ENCODE measurements around the gene VSTM1.
"Not testable (repeated sequence)": the region's sequence is repeated elsewhere in the genome, so short reads cannot be mapped to it uniquely, and the experiment has no call there.

VSTM1 gene, protein sequence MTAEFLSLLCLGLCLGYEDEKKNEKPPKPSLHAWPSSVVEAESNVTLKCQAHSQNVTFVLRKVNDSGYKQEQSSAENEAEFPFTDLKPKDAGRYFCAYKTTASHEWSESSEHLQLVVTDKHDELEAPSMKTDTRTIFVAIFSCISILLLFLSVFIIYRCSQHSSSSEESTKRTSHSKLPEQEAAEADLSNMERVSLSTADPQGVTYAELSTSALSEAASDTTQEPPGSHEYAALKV

DNA sequence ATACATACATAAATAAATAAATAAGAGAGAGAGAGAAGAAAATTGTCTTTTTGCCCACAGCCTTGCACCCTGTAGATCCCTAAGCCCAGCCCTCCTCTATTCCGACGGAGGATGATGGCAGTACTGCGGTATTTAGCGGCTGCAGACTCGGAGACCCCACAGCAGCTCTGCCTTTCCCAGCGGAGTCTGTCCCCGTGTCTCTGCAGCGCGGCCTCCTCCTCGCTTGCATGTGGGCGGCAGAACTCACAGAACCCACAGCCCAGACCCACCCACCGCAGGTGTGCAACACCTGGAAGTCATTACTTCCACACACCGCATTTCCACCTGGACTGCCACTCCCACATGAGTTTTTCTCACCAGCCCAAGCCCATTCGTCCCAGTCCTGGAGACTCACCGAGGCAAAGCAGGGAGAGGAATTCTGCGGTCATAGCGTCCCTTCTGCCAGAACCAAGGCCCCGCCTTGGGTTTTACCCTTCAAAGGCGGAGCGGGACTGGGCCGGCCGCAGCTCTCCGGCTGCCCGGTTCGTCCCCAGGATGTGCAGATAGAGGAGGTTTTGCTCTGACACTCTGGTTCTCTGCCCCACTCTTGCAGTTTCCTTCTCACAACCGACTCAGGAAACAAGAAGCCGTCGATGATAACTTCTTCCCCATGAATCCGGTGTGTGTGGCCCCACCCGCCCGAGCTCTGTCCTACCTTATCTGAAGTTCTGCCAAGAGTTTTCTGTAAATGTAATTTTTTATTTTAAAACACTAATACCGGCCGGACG lies at the start of gene VSTM1:
TSS of gene VSTM1 (minus strand) at position 548 of the 767 bp plus-strand sequence. CDS start at position 428, 120 bp downstream.
- DNase-seq, result no peak

DNA sequence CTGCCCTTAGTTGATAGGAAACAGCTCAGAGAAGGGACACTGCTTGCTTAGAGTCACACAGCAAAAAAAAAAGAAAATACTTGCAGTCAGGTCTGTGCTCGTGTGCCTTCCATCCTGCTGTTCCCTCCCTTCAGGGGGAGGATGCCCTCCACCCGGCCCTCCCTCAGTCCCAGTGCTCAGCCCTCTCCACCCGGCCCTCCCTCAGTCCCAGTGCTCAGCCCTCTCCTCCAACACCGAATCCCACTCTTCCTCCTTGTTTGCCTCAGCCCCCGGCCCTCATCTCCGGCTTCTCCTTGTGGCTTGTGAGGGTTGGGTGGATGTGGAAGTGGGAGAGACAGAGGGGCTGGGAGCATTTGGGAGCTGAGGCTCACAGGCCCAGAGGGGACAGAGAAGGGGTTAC lies 46.0 kb upstream of the VSTM1 start:
- DNase-seq, result peak; percentile 59

DNA sequence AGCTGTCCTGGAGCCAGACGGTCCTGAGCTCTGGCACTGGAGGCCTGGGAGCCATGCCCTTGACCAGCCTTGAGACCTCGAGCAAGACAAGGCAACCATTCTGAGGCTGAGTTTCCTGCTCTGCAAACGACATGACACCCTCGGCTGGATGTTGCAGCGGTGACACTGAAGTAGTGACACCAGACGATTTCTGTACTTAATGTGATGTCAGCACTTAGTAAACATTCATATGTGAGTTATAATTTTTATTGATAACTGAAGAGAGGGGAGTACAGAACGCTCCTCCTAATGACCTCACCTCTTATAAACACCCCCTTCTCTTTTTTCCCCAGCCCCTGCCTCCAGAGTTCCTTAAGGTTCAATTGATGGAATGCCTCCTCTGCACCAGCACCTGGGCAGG lies 44.8 kb upstream of the VSTM1 start:
- no peak for DNase-seq

DNA sequence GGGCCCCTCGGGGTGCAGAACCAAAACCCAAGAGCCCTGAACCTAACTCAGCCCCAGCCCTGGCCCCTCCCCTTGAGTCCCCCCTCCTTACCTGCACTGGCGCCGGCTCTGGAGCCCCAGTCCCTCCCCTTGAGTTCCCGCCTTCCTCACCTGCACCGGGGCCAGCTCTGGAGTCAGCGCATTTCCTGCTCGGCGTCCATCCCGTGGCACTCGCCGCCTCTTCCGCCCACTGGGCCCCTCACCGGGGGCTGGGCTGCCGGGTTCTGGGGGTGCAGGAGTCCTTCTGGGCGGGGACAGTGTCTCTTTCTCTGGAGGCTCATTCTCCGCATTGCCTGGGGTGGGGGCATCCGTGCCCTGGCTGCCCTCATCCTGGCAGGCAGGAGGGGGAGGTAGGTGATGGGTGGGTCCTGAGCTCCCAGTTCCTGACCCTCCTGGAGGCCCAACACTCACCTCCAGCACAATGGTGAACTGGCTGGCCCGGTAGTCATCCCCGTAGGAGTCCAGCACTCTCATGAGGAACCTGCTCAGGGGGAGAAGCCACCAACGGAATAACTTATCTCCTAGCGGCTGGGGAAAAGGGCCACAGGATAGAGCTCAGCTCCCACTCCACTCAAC lies 44.3 kb upstream of the VSTM1 start:
- DNase-seq, result peak; percentile 33

DNA sequence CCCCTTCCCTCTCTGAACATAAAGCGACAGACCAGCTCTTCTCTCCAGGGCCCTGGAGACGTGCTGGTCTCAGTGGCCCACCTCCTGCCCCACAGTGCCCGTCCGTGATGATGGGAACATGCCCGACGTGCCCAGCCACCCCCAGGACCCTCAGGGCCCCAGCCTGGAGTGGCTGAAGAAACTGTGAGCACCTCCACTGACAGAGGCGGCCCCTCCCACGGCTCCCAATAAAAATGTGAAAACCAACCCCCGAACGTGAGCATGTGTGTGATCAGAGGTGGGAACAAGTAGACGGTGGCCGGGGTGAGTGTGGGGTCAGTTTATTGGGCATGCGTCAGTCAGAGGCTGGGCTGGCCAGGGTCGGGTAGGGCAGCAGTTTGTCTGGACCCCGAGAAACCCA lies 43.0 kb upstream of the VSTM1 start:
- DNase-seq, result no peak

DNA sequence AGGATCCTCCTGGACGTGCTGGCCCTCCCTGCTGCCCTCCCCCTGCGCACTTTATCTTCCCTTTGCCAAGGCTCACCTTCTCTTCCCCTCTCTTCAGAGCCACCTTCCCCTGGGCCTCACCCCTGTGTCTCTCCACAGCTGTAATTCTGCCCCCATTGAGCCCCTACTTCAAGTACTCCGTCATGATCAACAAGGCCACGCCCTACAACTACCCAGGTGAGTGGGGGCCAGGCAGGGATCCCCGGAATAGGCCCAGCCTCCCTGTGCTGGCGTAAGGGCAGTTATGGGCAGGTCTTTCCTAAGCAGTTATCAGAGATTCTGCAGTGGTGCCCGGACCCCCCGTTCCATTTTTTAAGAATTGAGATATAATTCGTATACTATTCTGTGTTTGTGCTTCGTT lies 42.1 kb upstream of the VSTM1 start:
- no peak for DNase-seq

DNA sequence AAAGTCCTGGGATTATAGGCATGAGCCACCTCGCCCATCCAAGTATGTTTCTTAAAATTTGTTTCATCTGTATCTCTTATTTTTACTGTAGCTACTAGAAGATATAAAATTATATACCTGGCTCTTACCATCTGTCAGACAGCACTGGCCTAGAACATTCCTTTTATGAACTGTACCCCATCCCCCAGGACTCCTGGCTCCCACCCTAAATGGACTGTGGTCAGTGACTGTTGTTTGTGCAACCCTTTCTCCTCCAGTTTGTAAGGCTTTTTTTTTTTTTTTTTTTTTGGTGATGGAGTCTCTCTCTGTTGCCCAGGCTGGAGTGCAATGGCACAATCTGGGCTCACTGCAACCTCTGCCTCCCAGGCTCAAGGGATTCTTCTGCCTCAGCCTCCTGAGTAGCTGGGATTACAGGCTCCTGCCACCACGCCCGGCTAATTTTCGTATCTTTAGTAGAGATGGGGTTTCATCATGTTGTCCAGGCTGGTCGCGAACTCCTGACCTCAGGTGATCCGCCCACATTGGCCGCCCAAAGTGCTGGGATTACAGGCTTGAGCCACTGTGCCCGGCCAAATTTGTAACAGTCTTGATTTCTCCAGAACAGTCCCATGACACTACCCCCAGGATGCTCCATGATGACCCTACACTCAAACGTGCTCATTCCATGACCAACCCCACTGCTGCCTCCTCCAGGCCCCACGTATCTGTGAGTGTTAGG lies 41.5 kb upstream of the VSTM1 start:
- no peak for DNase-seq

DNA sequence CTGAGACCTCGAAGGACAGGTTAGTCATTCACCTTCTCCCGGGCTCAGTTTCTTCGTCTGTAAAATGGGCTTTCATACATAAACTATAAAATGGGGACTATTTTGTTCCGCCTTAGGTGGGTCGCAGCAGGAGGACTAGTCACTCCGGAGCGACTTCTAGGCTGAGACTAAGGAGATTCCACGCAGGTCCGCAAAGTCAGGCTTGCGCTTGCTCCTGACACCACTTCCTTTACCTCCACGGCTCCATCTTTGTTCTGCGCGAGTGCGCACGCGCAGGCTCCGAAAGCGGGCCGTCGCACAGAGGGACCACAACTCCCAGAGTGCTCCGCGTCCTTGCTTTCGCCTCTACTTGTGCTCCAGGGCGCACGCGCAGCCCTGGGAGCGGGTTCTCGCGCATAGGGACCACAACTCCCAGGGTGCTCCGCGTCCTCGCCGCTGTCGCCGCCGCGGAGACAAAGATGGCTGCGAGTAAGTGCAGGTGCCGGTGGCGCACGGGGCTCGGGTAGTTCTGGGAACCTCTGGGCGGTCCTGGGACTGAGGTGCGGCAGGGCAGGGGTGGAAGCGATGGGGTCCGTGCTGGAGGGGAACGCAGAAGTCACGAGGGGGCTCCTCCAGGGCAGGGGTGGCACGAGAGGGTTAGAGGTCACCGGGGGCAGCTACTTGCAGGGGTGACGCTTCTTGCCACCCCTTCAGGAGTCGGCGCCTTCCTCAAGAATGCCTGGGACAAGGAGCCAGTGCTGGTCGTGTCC lies 38.9 kb upstream of the VSTM1 start, which contains the start of gene NDUFA3:
TSS of gene NDUFA3 (plus strand) at position 435 of the 749 bp plus-strand sequence. CDS start at position 459, 24 bp downstream.
- DNase-seq, result peak; percentile 99

DNA sequence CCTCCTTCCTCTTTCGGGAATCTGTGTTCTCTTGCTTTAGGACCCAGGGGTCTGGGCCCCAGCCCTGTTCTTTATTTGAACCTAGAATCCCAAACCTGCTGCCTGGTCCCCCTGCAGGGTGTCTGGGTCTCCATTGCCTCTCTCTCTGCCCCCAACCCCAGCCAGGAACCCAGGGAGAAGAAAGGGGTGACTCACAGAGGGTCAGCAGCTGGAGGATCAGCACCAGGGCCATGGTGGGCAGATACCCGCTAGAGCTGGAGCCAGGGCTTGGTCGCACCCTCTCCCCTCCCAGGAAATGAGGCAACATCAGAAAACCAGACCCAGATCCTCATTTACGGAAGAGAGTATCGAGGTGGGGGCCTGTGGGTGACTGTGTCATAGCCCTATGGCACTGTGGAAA lies 36.9 kb upstream of the VSTM1 start, which contains the start of gene OSCAR:
TSS of gene OSCAR (minus strand) at position 243 of the 400 bp plus-strand sequence. CDS start at position 232, 11 bp downstream.
- no peak for DNase-seq

DNA sequence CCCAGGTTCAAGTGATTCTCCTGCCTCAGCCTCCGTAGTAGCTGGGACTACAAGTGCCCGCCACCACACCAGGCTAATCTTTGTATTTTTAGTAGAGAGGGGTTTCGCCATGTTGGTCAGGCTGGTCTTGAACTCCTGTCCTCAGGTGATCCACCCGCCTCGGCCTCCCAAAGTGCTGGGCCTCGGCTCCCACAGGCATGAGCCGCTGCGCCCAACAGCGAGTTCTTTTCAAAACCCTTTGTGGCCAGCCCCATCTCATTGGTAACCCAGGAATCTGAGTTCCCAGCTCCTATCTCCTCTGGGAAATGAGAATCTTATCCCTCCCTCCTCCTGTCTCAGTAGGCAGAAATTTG lies 36.2 kb upstream of the VSTM1 start:
- not testable (repeated sequence) for DNase-seq

DNA sequence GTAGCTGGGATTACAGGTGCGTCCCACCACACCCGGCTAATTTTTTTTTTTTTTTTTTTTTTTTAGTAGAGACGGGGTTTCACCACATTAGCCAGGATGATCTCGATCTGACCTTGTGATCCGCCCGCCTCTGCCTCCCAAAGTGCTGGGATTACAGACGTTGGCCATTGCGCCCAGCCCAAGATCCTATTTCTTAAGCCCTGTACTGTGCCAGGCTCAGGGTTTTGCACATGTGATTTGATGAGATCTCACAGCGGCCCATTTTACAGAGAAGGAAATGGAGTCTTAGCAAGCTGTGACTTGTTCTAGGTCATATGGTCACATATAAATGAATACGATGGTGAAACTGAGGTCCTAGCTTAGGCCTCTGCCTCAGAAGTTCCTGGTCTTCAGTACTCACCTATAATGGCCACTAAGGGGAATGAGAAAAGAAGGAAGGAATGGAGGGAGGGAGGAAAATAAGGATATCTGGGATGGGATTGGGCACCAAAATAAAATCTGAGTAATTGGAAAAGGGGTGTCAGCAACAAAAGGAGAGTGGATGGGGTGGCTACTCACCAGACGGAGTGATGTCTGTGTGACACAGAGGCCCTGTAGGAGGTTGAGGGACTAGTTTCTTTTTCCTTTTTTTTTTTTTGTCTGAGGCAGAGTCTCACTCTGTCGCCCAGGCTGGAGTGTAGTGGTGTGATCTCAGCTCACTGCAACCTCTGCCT lies 35.6 kb upstream of the VSTM1 start:
- no peak for DNase-seq

DNA sequence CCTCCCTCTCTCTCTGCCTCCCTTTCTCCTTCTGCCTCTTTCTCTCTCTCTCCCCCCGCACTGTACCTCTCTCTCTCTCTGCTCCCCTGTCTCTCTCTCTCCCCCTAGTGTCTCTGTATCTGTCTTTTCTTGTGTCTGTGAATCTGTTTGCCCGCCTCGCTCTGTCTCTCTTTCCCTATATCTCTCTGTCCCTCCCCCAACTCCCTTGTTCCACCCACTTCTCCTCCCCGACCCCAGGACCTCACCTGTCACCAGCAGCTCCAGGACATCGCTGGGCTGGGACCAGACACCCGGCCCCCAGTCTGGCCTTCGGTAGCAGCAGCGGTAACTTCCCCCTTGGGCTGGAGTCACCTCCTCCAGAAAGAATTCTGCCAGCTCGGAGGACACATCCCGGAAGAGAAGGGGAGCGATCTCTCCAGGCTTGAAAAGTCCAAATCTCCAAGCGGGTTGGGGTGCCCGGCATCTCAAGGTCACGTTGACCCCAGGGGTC lies 33.0 kb upstream of the VSTM1 start:
- DNase-seq, result no peak

DNA sequence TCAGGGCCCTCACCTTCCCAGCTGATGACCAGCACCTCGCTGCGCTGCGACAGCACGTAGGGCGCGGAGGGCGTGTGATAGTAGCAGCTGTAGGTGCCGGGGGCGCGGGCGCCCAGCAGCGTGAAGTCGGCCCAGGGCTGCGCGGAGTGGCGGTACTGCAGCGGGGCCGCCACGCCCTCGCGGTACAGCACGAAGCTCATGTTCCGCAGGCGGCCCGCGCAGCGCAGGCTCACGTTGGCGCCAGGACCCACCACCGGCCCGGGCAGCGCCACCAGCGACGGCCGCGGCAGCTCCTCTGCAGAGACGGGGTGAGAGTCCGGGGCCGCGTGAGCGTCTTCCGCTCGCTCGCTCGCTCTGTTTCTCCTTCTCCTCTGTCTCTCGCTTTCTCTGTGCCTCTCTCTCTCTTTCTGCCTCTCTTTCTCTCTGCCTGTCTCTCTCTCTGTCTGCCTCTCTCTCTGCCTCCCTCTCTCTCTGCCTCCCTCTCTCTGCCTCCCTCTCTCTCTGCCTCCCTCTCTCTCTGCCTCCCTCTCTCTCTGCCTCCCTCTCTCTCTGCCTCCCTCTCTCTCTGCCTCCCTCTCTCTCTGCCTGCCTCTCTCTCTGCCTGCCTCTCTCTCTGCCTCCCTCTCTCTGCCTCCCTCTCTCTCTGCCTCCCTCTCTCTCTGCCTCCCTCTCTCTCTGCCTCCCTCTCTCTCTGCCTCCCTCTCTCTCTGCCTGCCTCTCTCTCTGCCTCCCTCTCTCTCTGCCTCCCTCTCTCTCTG lies 32.3 kb upstream of the VSTM1 start:
- DNase-seq, result peak; percentile 84

DNA sequence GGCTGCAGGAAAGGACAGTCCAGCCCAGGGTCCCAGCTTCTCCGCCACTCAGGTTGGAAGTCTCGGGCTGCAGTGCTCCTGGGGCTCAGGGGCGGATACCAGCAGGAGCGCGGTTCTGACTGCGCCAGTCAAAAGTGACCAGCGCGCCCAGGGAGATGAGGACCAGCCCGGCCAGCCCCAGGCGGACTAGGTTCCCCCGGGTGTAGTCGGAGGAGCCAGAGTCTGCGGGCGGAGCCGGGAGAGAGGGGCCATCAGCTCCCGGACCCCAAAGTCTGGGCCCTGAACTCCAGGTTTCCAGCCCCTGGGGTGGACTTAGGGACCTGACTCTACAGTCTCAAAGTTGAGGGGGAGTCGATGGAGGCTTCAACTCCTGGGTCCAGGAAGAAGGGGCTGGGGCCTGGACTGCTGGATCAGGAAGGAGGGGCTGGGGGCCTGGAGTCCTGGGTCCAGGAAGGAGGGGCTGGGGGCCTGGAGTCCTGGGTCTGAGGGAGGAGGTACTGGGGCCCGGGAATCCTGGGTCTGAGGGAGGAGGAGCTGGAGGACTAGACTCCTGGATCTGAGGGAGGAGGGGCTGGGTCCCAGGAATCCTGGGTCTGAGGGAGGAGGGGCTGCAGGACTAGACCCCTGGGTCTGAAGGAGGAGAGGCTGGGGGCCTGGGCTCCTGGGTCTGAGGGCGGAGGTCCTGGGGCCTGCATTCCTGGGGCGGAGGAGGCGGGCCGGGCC lies 31.6 kb upstream of the VSTM1 start:
- no peak for DNase-seq

DNA sequence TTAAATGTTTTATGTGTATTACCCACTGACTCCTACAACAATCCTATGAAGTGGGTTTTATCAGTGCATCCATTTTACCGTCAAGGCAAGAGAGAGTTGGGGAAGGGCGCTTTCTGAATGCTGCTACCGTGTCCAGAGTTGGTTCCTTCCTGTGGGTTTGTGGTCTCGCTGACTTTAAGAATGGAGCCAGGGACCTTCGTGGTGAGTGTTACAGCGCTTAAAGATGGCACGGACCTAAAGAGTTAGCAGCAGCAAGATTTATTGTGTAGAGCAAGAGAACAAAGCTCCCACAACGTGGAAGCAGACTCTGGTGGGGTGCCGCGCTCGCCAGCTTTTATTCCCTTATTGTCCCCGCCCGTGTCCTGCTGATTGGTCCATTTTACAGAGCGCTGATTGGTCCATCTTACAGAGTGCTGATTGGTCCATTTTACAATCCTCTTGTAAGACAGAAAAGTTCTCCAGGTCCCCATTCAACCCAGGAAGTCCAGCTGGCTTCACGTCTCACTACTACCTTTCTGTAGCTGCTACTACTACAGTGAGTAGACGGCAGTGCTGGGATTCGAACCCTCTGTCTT lies 30.8 kb upstream of the VSTM1 start:
- DNase-seq, result no peak

DNA sequence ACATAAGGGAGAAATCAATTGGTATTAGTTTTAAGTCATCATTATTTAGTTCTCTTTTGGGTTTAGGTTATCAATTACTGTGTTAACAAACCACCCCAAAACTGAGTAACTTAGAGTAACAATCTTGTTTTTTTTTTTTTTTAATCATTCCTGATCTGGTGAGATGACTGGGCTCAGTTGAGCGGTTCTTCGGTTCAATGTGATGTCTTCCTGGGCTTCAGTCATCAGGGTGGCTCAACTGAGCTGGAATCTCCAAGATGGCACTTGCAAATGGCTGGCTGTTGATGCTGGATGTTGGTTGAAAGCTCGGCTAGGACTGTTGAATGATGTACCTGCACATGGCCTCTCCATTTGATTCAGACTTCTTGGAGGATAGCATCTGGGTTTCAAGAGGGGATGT lies 20.7 kb upstream of the VSTM1 start:
- no peak for DNase-seq

DNA sequence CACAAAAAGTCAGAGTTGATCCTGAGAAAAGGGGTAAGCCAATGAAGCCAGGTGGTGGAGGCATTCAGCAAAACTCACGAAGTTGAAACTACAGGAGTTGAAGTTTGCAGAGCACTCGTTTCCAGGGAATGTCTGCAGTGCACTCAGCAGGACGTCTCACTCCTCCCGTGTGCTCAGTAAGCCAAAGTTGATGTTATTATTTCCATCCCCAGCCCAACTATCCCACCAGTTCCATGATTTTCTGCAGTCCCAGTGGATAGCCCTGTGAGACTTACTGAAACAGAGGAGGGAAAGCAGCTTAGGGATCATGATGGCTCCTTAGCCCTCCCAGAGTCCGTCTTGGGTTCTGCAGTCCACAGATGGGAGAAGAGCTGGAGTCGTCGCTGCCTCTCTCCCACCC lies 17.3 kb upstream of the VSTM1 start, which contains the start of gene TARM1:
TSS of gene TARM1 (minus strand) at position 334 of the 400 bp plus-strand sequence. CDS start at position 309, 25 bp downstream.
- DNase-seq, result no peak

DNA sequence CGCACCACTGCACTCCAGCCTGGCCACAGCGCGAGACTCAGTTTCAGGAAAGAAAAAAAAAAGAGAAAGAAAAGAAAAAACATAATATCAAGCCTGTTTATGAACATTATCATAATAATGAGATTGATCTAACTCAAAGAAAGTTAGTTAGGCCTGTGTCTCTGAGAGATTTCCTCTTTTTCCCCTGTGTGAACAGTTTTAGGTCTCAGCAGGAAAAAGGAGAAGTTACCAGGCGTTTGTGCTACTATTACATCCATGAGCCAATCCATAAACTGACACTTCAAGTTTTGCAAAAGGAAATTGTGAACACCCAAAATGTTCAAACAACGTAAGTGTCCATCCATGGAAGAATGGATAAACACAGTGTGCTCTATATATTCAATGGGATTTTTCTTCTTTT lies 13.6 kb upstream of the VSTM1 start:
- no peak for DNase-seq

DNA sequence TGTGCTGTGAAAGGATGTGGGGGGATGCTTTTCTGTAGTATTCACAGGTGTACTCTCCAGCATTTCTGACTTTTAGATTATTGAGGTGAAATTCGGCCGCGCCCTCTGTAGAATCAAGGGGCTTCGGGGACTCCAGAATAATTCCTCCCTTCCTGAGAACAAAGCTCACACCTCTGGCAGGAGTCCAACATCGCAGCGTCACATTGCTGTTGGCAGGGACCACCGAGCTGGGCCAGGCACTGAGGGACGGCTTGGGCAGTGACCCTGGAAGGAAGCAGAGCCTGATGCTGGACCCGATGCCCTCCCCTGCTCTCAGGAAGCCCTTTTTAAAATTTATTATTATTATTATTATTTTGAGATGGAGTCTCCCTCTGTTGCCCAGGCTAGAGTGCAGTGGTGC lies 11.2 kb upstream of the VSTM1 start:
- no peak for DNase-seq

DNA sequence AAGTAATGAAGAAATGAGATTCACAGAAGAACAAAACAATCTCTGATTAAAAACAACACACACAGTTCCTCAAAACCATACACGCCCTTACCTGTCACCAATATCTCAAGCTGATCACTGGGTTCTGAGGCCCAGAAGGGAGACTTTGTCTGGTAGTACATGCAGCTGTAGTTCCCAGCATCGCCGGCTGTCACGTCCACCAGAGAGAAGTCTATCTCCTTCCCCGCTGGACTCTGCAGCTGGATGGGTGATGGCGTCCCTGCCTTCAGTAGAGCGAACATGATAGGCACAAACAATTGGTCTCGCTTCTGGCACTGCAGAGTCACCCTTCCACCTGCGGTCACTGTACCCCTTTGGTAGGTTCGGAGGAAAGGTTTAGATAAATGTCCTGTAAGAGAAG lies 10.1 kb upstream of the VSTM1 start:
- DNase-seq, result no peak
